Psoas muscle (tissue), 8 donors: ENCODE results near the gene ATP8A1. TPM values are rescaled to one million over a fixed set of nuclear protein-coding genes. Genes with fewer than 3 reads are reported as not detected.

Experiments
- ATAC-seq, 4 donors: fragments of 200-7000 bp; cut with Tn5 transposase; one replicate each; pipeline ENCODE4 v1.9.1; 2020; ENCODE audit warnings: moderate library complexity in 3 of 4, mild to moderate bottlenecking in 2 of 4
- DNase-seq, 2 donors: peaks; one replicate each; pipeline ENCODE4 v3.0.0-alpha.2; 2020
- H3K27ac ChIP-seq: fragments of 200-600 bp; one replicate; pipeline ENCODE4 v1.8.0; 2022
- H3K27me3 ChIP-seq, 3 donors: fragments of 200-600 bp in 1 of 3; one replicate each; pipeline versions ENCODE4 v1.6.1 to v1.8.0; 2013 to 2022; ENCODE audit warnings: low read length in 2 of 3, mild to moderate bottlenecking in 2 of 3, moderate library complexity in 1 of 3; ENCODE audit not compliant: insufficient read depth in 3 of 3
- H3K36me3 ChIP-seq, 2 donors: fragments of 200-600 bp in 1 of 2; one replicate each; pipeline versions ENCODE4 v1.6.1 to v1.8.0; 2013 to 2022; ENCODE audit warnings: low read depth in 1 of 2, mild to moderate bottlenecking in 1 of 2, moderate library complexity in 1 of 2; ENCODE audit not compliant: insufficient read depth in 1 of 2
- H3K4me1 ChIP-seq: fragments of 200-600 bp; one replicate; pipeline ENCODE4 v1.8.0; 2022
- H3K4me3 ChIP-seq: fragments of 200-600 bp; one replicate; pipeline ENCODE4 v1.8.0; 2022; ENCODE audit warnings: mild to moderate bottlenecking
- H3K9me3 ChIP-seq: fragments of 200-600 bp; one replicate; pipeline ENCODE4 v1.8.0; 2022
- WGBS, 3 donors: extraction: QIAGEN DNeasy Blood & Tissue Kit; methylation state at CpG; one replicate each; pipeline versions ENCODE4 v1.1.6 to v1.1.7; 2013; 5-methylcytosine and 5-hydroxymethylcytosine counted together
- intact Hi-C, 2 donors: fragments of 100-400 bp; cut with DNase I; formaldehyde crosslinking; loops; one replicate each; pipeline versions ENCODE4 v1.11.0 to v1.14.2; 2022
- polyA plus RNA-seq, 3 donors: library from polyadenylated mRNA; stranded (reverse); fragments of 200-250 nt; gene quantifications; one replicate each; pipeline ENCODE4 v1.2.3, GENCODE V29; 2013
- total RNA-seq, 4 donors: library from RNA; stranded (reverse); fragmentation: NEBNext Ultra II Directional in 2 of 4; extraction: Animal tissue kit (Norgen Biotek cat#: 25700) in 2 of 4; gene quantifications; one replicate each; pipeline versions ENCODE4 v1.2.1 to v1.2.4, GENCODE V29; 2021 to 2023
- TF ChIP-seq, protein P1 (sequence below): fragments of 200-600 bp; IDR thresholded peaks from one replicate; pipeline ENCODE4 v1.8.0; 2022; ENCODE audit warnings: antibody characterized with exemption
- donor health status: healthy with polysubstance abuse.
- donor health status: DM: no; HTN: no; CAD: no; lungs with moderate emphysema.
- donor health status: Bipolar disorder and iron deficiency.
- donor health status: healthy.
- donor health status: DM: yes; HTN: yes; CAD: no.
- donor health status: DM: no; HTN: no; CAD: no.
- donor health status: DM: no; HTN: no; CAD: no.
- donor health status: DM: yes; HTN: yes; CAD: no.

ATP8A1 gene
- total and polyA plus RNA-seq, 7 donors: 2.2 to 26.5 (median 14.7) TPM

DNA sequence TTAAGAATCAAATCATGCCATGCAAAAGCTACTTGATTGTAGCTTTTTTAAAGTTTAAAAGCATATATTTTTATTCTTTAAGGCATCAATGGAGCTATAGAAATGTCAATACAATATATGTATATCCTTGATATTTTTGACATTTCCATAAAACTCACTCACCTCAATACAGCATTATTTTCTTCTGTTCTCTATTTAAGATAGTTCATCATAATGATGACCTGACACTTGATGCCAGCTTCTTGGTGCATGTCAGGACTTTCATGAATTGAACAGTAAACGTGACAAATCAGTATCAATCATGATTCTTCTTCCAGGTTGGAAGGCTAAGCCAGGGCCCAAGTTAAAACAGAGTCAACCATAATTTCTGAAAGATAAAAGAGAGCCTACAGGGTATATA is 33.6 kb upstream of the ATP8A1 start:
- DNase-seq: no peak
- intact Hi-C loops: no loop called here
- WGBS, 3 donors: 52 to 62% (median 57%) methylated on average over 1 of the region's 1 CpG

DNA sequence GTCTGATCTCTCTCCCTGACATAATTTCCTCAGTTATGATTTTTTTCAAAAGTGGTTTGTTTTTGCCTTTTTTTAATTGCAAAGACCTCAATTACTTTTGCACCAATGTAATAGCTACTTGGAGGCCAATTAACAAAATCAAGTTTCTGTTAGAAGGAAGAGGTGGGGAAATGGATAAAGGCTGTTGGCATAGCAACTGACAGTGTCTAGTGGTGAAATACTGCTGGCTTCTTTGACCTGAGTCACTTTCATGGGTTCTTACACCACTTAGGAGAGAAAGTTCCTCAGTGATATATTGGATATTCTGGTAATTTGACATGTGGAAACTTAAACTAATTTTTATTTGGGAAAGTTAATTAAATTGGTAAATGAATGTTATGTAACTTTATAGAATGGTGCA is 26.5 kb upstream of the ATP8A1 start:
- TF ChIP-seq, protein P1, sequence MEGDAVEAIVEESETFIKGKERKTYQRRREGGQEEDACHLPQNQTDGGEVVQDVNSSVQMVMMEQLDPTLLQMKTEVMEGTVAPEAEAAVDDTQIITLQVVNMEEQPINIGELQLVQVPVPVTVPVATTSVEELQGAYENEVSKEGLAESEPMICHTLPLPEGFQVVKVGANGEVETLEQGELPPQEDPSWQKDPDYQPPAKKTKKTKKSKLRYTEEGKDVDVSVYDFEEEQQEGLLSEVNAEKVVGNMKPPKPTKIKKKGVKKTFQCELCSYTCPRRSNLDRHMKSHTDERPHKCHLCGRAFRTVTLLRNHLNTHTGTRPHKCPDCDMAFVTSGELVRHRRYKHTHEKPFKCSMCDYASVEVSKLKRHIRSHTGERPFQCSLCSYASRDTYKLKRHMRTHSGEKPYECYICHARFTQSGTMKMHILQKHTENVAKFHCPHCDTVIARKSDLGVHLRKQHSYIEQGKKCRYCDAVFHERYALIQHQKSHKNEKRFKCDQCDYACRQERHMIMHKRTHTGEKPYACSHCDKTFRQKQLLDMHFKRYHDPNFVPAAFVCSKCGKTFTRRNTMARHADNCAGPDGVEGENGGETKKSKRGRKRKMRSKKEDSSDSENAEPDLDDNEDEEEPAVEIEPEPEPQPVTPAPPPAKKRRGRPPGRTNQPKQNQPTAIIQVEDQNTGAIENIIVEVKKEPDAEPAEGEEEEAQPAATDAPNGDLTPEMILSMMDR: no peak

More for the DNA sequence above, 33.6 kb upstream of the ATP8A1 start:
- Histone ChIP-seq H3K27me3 (no peaks in the 10 kb centered on the region), H3K27ac (no peak overlapping the region), H3K4me1 (no peaks in the 10 kb centered on the region), H3K4me3 (no peak overlapping the region), H3K36me3 (no peaks in the 10 kb centered on the region), H3K9me3 (no peaks in the 10 kb centered on the region)
- TF ChIP-seq, protein P1: no peak
- no peak for ATAC-seq

DNA sequence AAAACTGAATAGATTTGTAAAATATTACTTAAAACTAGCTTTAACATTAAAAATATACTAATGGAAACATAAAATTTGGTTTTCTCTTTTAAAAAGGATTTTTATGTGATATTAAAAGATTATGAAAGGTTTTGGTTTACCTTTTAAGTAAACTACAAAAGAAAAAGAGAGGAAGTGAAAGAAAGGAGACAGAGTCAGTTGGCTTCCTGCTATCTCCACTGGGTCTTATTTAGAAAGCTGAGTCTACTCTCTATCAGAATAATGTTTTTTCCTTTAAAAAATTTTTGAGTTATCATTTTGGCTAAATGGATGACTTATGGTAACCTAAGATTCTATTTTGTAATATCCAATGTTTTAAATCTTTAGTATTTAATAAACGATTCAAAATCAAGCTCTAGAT is 21.6 kb upstream of the ATP8A1 start:
- no peaks in the 10 kb centered on the region for H3K4me1 ChIP-seq
- no peak for ATAC-seq
- intact Hi-C loops: loop anchor here in 1 of 2 donors (10.0 kb wide), 1 partner anchor 186 kb away; no protein-coding TSS in a partner anchor
- H3K36me3 ChIP-seq: no peaks in the 10 kb centered on the region
- H3K27me3 ChIP-seq: peaks cover 0 to 2% (median 0%) of the 10 kb centered on the region in 3 donors
- H3K27ac ChIP-seq: no peak overlapping the region
- TF ChIP-seq, protein P1: no peak
- WGBS, 3 donors: 71 to 93% (median 86%) methylated on average over 1 of the region's 1 CpG
- no peak for DNase-seq
- no peak overlapping the region for H3K4me3 ChIP-seq
- no peaks in the 10 kb centered on the region for H3K9me3 ChIP-seq

More for the DNA sequence above, 26.5 kb upstream of the ATP8A1 start:
- intact Hi-C loops: no loop called here
- H3K9me3 ChIP-seq: no peaks in the 10 kb centered on the region
- H3K4me1 ChIP-seq: no peaks in the 10 kb centered on the region
- no peak overlapping the region for H3K4me3 ChIP-seq
- DNase-seq: no peak
- H3K36me3 ChIP-seq: no peaks in the 10 kb centered on the region
- H3K27ac ChIP-seq: no peak overlapping the region
- no peak for ATAC-seq
- peaks cover 0 to 2% (median 0%) of the 10 kb centered on the region in 3 donors for H3K27me3 ChIP-seq

DNA sequence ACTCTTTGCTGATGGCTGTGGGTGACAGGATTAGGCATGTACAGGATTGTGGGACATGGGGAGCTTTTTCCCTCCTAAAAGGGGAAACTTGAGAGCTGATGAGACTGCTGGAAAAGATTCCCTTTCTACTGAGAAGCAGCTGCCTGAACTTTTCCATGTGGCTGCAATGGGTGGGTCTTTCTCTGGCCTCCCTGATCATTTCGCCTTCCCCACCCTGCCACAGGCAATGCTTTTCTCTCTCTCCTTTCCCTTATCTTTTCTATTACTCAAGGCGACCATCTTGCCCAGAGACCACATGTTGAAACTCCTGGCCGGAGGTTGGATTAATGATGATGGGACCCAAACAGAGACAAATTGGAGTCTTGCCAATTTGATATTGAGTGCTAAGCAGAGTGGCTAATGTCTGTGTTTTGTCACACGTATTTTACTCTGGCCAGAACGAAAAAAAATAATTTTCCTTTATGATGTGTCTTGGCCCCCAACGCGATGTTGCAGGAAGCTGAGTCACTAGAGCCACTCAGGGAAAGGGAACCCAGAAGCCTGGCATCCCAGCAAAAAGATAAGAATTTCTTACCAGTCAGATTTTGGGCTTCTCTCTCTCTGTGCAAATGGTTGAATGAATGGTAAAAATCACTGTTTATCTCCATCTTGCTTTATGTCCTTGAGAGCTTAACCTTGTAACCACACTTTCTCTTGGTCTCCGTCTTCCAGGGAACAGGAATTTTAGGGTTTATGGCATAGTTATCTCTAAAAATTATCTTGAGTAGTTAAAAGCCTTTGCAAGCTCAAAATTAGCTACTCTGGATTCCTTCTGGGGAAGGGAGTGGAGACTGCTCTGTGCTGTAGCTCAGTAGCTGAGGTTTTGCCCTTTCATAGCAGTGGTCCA is 19.4 kb upstream of the ATP8A1 start:
- Histone ChIP-seq H3K27ac (no peak overlapping the region), H3K4me3 (no peak overlapping the region), H3K36me3 (no peaks in the 10 kb centered on the region), H3K9me3 (no peaks in the 10 kb centered on the region), H3K4me1 (no peaks in the 10 kb centered on the region), H3K27me3 (no peaks in the 10 kb centered on the region)
- intact Hi-C loops: loop anchor here in 1 of 2 donors (10.0 kb wide), 1 partner anchor 188 kb away; no protein-coding TSS in a partner anchor
- WGBS, 3 donors: 71 to 79% (median 74%) methylated on average over 8 of the region's 8 CpGs
- TF ChIP-seq, protein P1: no peak
- ATAC-seq (no peak), DNase-seq (no peak)
